ENCODE measurements around the gene DHODH.
"Not testable (repeated sequence)": the region's sequence is repeated elsewhere in the genome, so short reads cannot be mapped to it uniquely, and the experiment has no call there.

Gene DHODH

GRCh38 chr16:72025404-72026114, 17.0 kb downstream of the DHODH start:
- Mint-ChIP-seq H3K4me3 (no peak overlapping the region), H3K4me1 (no peaks in the 10 kb centered on the region), H3K36me3 (ENCODE audit: low read depth) (peaks cover 28% of the 10 kb centered on the region), H3K27ac (no peak overlapping the region), H3K9me3 (no peaks in the 10 kb centered on the region), H3K27me3 (no peaks in the 10 kb centered on the region)
- DNase-seq: no peak
- no peak for ATAC-seq

- Mint-ChIP-seq H3K4me1 (no peaks in the 10 kb centered on the region), H3K9me3 (no peaks in the 10 kb centered on the region), H3K27me3 (no peaks in the 10 kb centered on the region), H3K4me3 (no peak overlapping the region), H3K36me3 (ENCODE audit: low read depth) (peaks cover 24% of the 10 kb centered on the region), H3K27ac (no peak overlapping the region)
- no peak for ATAC-seq
- DNase-seq: no peak
Observed at GRCh38 chr16:72027669-72028378, 19.3 kb downstream of the DHODH start.

GRCh38 chr16:72029567-72030271, 21.2 kb downstream of the DHODH start:
- no peak overlapping the region for H3K27ac Mint-ChIP-seq

GRCh38 chr16:72033437-72033836, 24.9 kb downstream of the DHODH start:
- Mint-ChIP-seq H3K4me1 (no peaks in the 10 kb centered on the region), H3K4me3 (no peak overlapping the region), H3K36me3 (ENCODE audit: low read depth) (peaks cover 1% of the 10 kb centered on the region), H3K9me3 (no peaks in the 10 kb centered on the region), H3K27me3 (no peaks in the 10 kb centered on the region), H3K27ac (no peak overlapping the region)
- ATAC-seq (no peak), DNase-seq (no peak)

More at GRCh38 chr16:72029567-72030271, 21.2 kb downstream of the DHODH start:
- no peaks in the 10 kb centered on the region for H3K9me3 Mint-ChIP-seq
- no peak for DNase-seq
- H3K36me3 Mint-ChIP-seq (ENCODE audit: low read depth): peaks cover 18% of the 10 kb centered on the region
- no peak overlapping the region for H3K4me3 Mint-ChIP-seq
- H3K27me3 Mint-ChIP-seq: no peaks in the 10 kb centered on the region
- H3K4me1 Mint-ChIP-seq: no peaks in the 10 kb centered on the region
- no peak for ATAC-seq

GRCh38 chr16:72036098-72036497, 27.6 kb downstream of the DHODH start:
- Mint-ChIP-seq H3K4me1 (no peaks in the 10 kb centered on the region), H3K4me3 (no peak overlapping the region), H3K36me3 (ENCODE audit: low read depth) (peaks cover 1% of the 10 kb centered on the region), H3K27me3 (no peaks in the 10 kb centered on the region), H3K27ac (no peak overlapping the region), H3K9me3 (no peaks in the 10 kb centered on the region)
- ATAC-seq (no peak), DNase-seq (no peak)

GRCh38 chr16:72042157-72042660, 33.7 kb downstream of the DHODH start:
- H3K4me1 Mint-ChIP-seq: no peaks in the 10 kb centered on the region
- no peak overlapping the region for H3K4me3 Mint-ChIP-seq
- no peaks in the 10 kb centered on the region for H3K9me3 Mint-ChIP-seq
- no peaks in the 10 kb centered on the region for H3K27me3 Mint-ChIP-seq
- H3K36me3 Mint-ChIP-seq (ENCODE audit: low read depth): peaks cover 6% of the 10 kb centered on the region
- H3K27ac Mint-ChIP-seq: no peak overlapping the region
- DNase-seq (no peak), ATAC-seq (no peak)

- H3K4me1 Mint-ChIP-seq: no peaks in the 10 kb centered on the region
- H3K27ac Mint-ChIP-seq: no peak overlapping the region
- peaks cover 6% of the 10 kb centered on the region for H3K36me3 Mint-ChIP-seq (ENCODE audit: low read depth)
- ATAC-seq (no peak), DNase-seq (no peak)
- no peaks in the 10 kb centered on the region for H3K9me3 Mint-ChIP-seq
- no peaks in the 10 kb centered on the region for H3K27me3 Mint-ChIP-seq
- no peak overlapping the region for H3K4me3 Mint-ChIP-seq
Observed at GRCh38 chr16:72043058-72043457, 34.5 kb downstream of the DHODH start.

- no peak overlapping the region for H3K4me3 Mint-ChIP-seq
- ATAC-seq (no peak), DNase-seq (no peak)
- no peaks in the 10 kb centered on the region for H3K27me3 Mint-ChIP-seq
- no peaks in the 10 kb centered on the region for H3K9me3 Mint-ChIP-seq
- peaks cover 6% of the 10 kb centered on the region for H3K36me3 Mint-ChIP-seq (ENCODE audit: low read depth)
- no peaks in the 10 kb centered on the region for H3K4me1 Mint-ChIP-seq
- no peak overlapping the region for H3K27ac Mint-ChIP-seq
Observed at GRCh38 chr16:72043539-72043938, 35.0 kb downstream of the DHODH start.

- Mint-ChIP-seq H3K27me3 (no peaks in the 10 kb centered on the region), H3K9me3 (peaks cover 5% of the 10 kb centered on the region), H3K36me3 (ENCODE audit: low read depth) (peaks cover 11% of the 10 kb centered on the region), H3K27ac (no peak overlapping the region), H3K4me1 (no peaks in the 10 kb centered on the region), H3K4me3 (no peak overlapping the region)
- ATAC-seq (no peak), DNase-seq (no peak)
Observed at GRCh38 chr16:72044296-72044695, 35.8 kb downstream of the DHODH start.

- Mint-ChIP-seq H3K4me1 (no peaks in the 10 kb centered on the region), H3K36me3 (ENCODE audit: low read depth) (peaks cover 14% of the 10 kb centered on the region), H3K27ac (no peak overlapping the region), H3K27me3 (no peaks in the 10 kb centered on the region), H3K4me3 (no peak overlapping the region), H3K9me3 (peaks cover 10% of the 10 kb centered on the region)
- no peak for ATAC-seq
- no peak for DNase-seq
Observed at GRCh38 chr16:72044825-72045359, 36.3 kb downstream of the DHODH start.

GRCh38 chr16:72049110-72049509, 40.6 kb downstream of the DHODH start:
- peaks cover 12% of the 10 kb centered on the region for H3K36me3 Mint-ChIP-seq (ENCODE audit: low read depth)
- DNase-seq (no peak), ATAC-seq (no peak)
- peaks cover 17% of the 10 kb centered on the region for H3K9me3 Mint-ChIP-seq
- no peak overlapping the region for H3K4me3 Mint-ChIP-seq
- no peaks in the 10 kb centered on the region for H3K4me1 Mint-ChIP-seq
- no peaks in the 10 kb centered on the region for H3K27me3 Mint-ChIP-seq
- no peak overlapping the region for H3K27ac Mint-ChIP-seq

GRCh38 chr16:72050769-72051464, 42.4 kb downstream of the DHODH start:
- H3K27me3 Mint-ChIP-seq: no peaks in the 10 kb centered on the region
- no peak overlapping the region for H3K4me3 Mint-ChIP-seq
- peaks cover 10% of the 10 kb centered on the region for H3K36me3 Mint-ChIP-seq (ENCODE audit: low read depth)
- H3K27ac Mint-ChIP-seq: no peak overlapping the region
- DNase-seq: no peak
- no peaks in the 10 kb centered on the region for H3K4me1 Mint-ChIP-seq
- peaks cover 17% of the 10 kb centered on the region for H3K9me3 Mint-ChIP-seq
- no peak for ATAC-seq

- no peak for DNase-seq
- H3K27me3 Mint-ChIP-seq: no peaks in the 10 kb centered on the region
- H3K4me3 Mint-ChIP-seq: no peak overlapping the region
- no peaks in the 10 kb centered on the region for H3K4me1 Mint-ChIP-seq
- no peak overlapping the region for H3K27ac Mint-ChIP-seq
- peaks cover 10% of the 10 kb centered on the region for H3K36me3 Mint-ChIP-seq (ENCODE audit: low read depth)
- ATAC-seq: no peak
- peaks cover 17% of the 10 kb centered on the region for H3K9me3 Mint-ChIP-seq
Observed at GRCh38 chr16:72051818-72052217, 43.3 kb downstream of the DHODH start.

GRCh38 chr16:72054254-72054847, 45.8 kb downstream of the DHODH start, which contains the start of gene HP:
HP (plus strand) TSS chr16:72054505; CDS start chr16:72054653, 148 bp downstream.
- not testable (repeated sequence) for H3K4me1 Mint-ChIP-seq; H3K4me3 Mint-ChIP-seq; DNase-seq; H3K36me3 Mint-ChIP-seq (ENCODE audit: low read depth); H3K27ac Mint-ChIP-seq; H3K27me3 Mint-ChIP-seq; ATAC-seq
- peaks cover 12% of the 10 kb centered on the region for H3K9me3 Mint-ChIP-seq

Data from activated naive CD8-positive, alpha-beta T cell treated with anti-CD3 and anti-CD28 coated beads, Interleukin-2, amount 50 U/mL, for 24 hours (primary cell).